H1 (cell line): ENCODE measurements around the gene PRKAR2B. TPM values are rescaled to one million over a fixed set of nuclear protein-coding genes. Genes with fewer than 3 reads are reported as not detected.

ENCODE experiments used
- EGR1 ChIP-seq: IDR thresholded peaks from 2 replicates; pipeline ENCODE4 v1.6.1; 2011; ENCODE audit warnings: low read depth, low read length, borderline replicate concordance
- RFX5 ChIP-seq: IDR thresholded peaks from 2 replicates; pipeline ENCODE4 v1.6.1; 2011; ENCODE audit warnings: low read depth, low read length, improper control_type of control experiment, borderline replicate concordance
- polyA plus RNA-seq, 7 experiments: library from polyadenylated mRNA; depleted of rRNA in 3 of 7; stranded (reverse) in 5 of 7; unstranded in 2 of 7; fragments of >200 nt in 5 of 7; fragments of 200-250 nt in 2 of 7; gene quantifications; 1 replicate in 5 of 7; 2 replicates in 1 of 7; 4 replicates in 1 of 7; pipeline versions ENCODE4 v1.2.1 to v1.2.3, GENCODE V29; 2011 to 2013; ENCODE audit warnings: missing spikeins in 2 of 7, mixed read lengths in 2 of 7
- total RNA-seq: library from RNA; stranded (reverse); fragmentation: NEBNext Ultra II Directional; extraction: Animal tissue kit (Norgen Biotek cat#: 25700); gene quantifications from 2 replicates; pipeline ENCODE4 v1.2.1, GENCODE V29; 2021

PRKAR2B gene
- total and polyA plus RNA-seq, 2 of the 8 experiments (the other 6 are each of a cell fraction or from before 2014, with no cell fraction given) = 10.4 to 37.0 TPM

DNA sequence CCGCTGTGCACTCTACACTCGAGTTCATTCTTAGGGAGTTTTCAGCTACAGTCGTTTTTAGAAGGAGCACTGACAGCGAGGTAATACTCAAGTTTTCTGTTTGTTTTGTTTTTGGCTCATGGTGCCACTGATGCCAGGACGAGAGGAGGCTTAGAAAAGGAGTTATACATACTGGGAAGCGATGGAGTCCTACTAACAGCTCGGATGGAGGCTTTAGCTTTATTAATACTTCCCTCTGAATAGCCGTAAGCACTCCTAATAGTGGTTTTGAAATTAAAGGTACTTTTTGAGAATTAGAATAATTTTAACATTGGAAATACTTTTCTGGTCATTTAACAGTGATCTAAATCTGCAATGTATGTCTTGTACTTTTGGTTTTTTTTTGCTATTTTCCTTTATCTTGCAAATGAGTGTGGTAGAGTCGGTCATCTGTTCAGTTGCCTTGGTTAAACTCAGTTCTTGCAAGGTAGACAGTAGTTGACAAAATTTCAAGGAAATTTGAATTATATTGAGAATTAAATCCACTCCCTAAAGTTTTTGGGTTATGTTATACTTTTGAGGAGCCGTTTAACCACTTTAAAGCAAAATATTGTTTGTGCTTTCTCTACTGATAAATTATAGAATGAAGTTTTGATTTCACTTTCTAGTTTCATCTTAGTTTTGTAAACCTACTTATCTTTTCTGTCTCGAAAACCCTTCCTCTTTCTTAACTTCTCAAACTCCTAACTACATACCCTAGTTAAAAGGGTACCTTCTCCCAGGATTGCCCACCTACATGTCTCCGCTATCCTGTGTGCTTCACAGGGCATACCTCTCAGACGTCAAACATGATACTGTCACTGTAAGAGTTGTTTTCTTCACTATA, 125.8 kb downstream of the PRKAR2B start (continued):
- TF ChIP-seq EGR1 (no peak), RFX5 (no peak)
